WTC11 (cell line): ENCODE measurements around the gene ANKLE2. TPM values are rescaled to one million over a fixed set of nuclear protein-coding genes. Genes with fewer than 3 reads are reported as not detected.

Experiments used
- ATAC-seq: fragments of 200-7000 bp; cut with Tn5 transposase; 2 replicates; pipeline ENCODE4 v1.10.0; 2021; ENCODE audit warnings: mild to moderate bottlenecking, moderate library complexity
- CTCF ChIA-PET: fragments of 300-600 bp; sonication (Branson Sonifier 250); formaldehyde crosslinking; loops from one replicate; lab custom pipeline; 2021; ENCODE audit warnings: antibody characterized with exemption; lab: Charles Lee
- POLR2A ChIA-PET: fragments of 350-600 bp; sonication (Branson Sonifier 250); formaldehyde crosslinking; loops from one replicate; lab custom pipeline; 2021; ENCODE audit warnings: antibody characterized with exemption; lab: Charles Lee
- DNase-seq: peaks from one replicate; pipeline ENCODE4 v3.0.0; 2021; ENCODE audit warnings: low spot score
- H3K27ac Mint-ChIP-seq: 2 replicates; pipeline ENCODE4 v1.8.0; 2021; ENCODE audit warnings: mixed read lengths
- H3K27me3 Mint-ChIP-seq: 2 replicates; pipeline ENCODE4 v1.8.0; 2021; ENCODE audit warnings: low read depth, mild to moderate bottlenecking, moderate library complexity, mixed read lengths
- H3K36me3 Mint-ChIP-seq: 2 replicates; pipeline ENCODE4 v1.8.0; 2021; ENCODE audit warnings: mixed read lengths
- H3K4me1 Mint-ChIP-seq: 2 replicates; pipeline ENCODE4 v1.8.0; 2022; ENCODE audit warnings: mixed read lengths
- H3K4me3 Mint-ChIP-seq: 2 replicates; pipeline ENCODE4 v1.8.0; 2021; ENCODE audit warnings: mild to moderate bottlenecking, moderate library complexity, mixed read lengths
- H3K9me3 Mint-ChIP-seq: 2 replicates; pipeline ENCODE4 v1.8.0; 2021; ENCODE audit warnings: mixed read lengths
- E2F1 ChIP-seq: sonication (generic); formaldehyde crosslinking; IDR thresholded peaks from 2 replicates; pipeline ENCODE4 v1.8.0; 2022; ENCODE audit warnings: mild to moderate bottlenecking, missing genetic modification reagents
- EMX1 ChIP-seq: fragments of 250-450 bp; sonication (Bioruptor Pico); IDR thresholded peaks from 2 replicates; pipeline ENCODE4 v1.8.0; 2021; ENCODE audit warnings: mild to moderate bottlenecking
- ESRRA ChIP-seq: sonication (generic); formaldehyde crosslinking; IDR thresholded peaks from 2 replicates; pipeline ENCODE4 v1.8.1; 2022; ENCODE audit warnings: mild to moderate bottlenecking, missing genetic modification reagents, borderline replicate concordance
- FOXK1 ChIP-seq: sonication (generic); formaldehyde crosslinking; IDR thresholded peaks from 2 replicates; pipeline ENCODE4 v1.8.0; 2022; ENCODE audit warnings: mild to moderate bottlenecking, moderate library complexity, missing genetic modification reagents
- GTF2I ChIP-seq: fragments of 250-450 bp; sonication (Bioruptor Pico); conservative IDR thresholded peaks from 2 replicates; pipeline ENCODE4 v1.4.0; 2021; ENCODE audit warnings: mild to moderate bottlenecking
- HMGA2 ChIP-seq: fragments of 250-450 bp; sonication (Bioruptor Pico); IDR thresholded peaks from 2 replicates; pipeline ENCODE4 v1.4.0; 2021; ENCODE audit warnings: mild to moderate bottlenecking, moderate library complexity
- MAX ChIP-seq: sonication (generic); formaldehyde crosslinking; IDR thresholded peaks from 2 replicates; pipeline ENCODE4 v1.8.0; 2022; ENCODE audit warnings: mild to moderate bottlenecking, missing genetic modification reagents
- NFATC4 ChIP-seq: fragments of 250-450 bp; sonication (Bioruptor Pico); IDR thresholded peaks from 2 replicates; pipeline ENCODE4 v1.9.0; 2021; ENCODE audit warnings: mild to moderate bottlenecking
- NFYB ChIP-seq: sonication (generic); formaldehyde crosslinking; conservative IDR thresholded peaks from 2 replicates; pipeline ENCODE4 v1.8.0; 2022; ENCODE audit warnings: low read depth, missing genetic modification reagents
- NR3C1 ChIP-seq: sonication (generic); formaldehyde crosslinking; conservative IDR thresholded peaks from 2 replicates; pipeline ENCODE4 v1.8.1; 2023; ENCODE audit warnings: low read depth, mild to moderate bottlenecking, missing genetic modification reagents
- OVOL2 ChIP-seq: fragments of 250-450 bp; sonication (Bioruptor Pico); IDR thresholded peaks from 2 replicates; pipeline ENCODE4 v1.9.0; 2021; ENCODE audit warnings: mild to moderate bottlenecking, borderline replicate concordance
- SMAD3 ChIP-seq: sonication (generic); formaldehyde crosslinking; IDR thresholded peaks from 2 replicates; pipeline ENCODE4 v1.8.0; 2022; ENCODE audit warnings: missing genetic modification reagents, mild to moderate bottlenecking, borderline replicate concordance
- SP1 ChIP-seq: sonication (generic); formaldehyde crosslinking; conservative IDR thresholded peaks from 2 replicates; pipeline ENCODE4 v1.8.1; 2022; ENCODE audit warnings: missing genetic modification reagents
- TEAD1 ChIP-seq: sonication (generic); formaldehyde crosslinking; IDR thresholded peaks from 2 replicates; pipeline ENCODE4 v1.8.0; 2022; ENCODE audit warnings: mild to moderate bottlenecking, missing genetic modification reagents
- TEAD4 ChIP-seq: sonication (generic); formaldehyde crosslinking; IDR thresholded peaks from 2 replicates; pipeline ENCODE4 v1.8.0; 2022; ENCODE audit warnings: mild to moderate bottlenecking, missing genetic modification reagents
- TP53 ChIP-seq: sonication (generic); formaldehyde crosslinking; IDR thresholded peaks from 2 replicates; pipeline ENCODE4 v1.8.1; 2023; ENCODE audit warnings: mild to moderate bottlenecking, missing genetic modification reagents
- ZNF232 ChIP-seq: sonication (generic); formaldehyde crosslinking; IDR thresholded peaks from 2 replicates; pipeline ENCODE4 v1.8.0; 2022; ENCODE audit warnings: mild to moderate bottlenecking, missing genetic modification reagents
- ZNF263 ChIP-seq: sonication (generic); formaldehyde crosslinking; IDR thresholded peaks from 2 replicates; pipeline ENCODE4 v1.8.1; 2022; ENCODE audit warnings: low read depth, mild to moderate bottlenecking, moderate library complexity, missing genetic modification reagents
- ZNF317 ChIP-seq: sonication (generic); formaldehyde crosslinking; IDR thresholded peaks from 2 replicates; pipeline ENCODE4 v1.8.1; 2023; ENCODE audit warnings: low read depth, mild to moderate bottlenecking, moderate library complexity, missing genetic modification reagents, borderline replicate concordance
- ZNF396 ChIP-seq: fragments of 250-450 bp; sonication (Bioruptor Pico); IDR thresholded peaks from 2 replicates; pipeline ENCODE4 v1.8.0; 2021; ENCODE audit warnings: mild to moderate bottlenecking, moderate library complexity, borderline replicate concordance
- total RNA-seq: library from RNA; stranded (reverse); gene quantifications from 3 replicates; pipeline ENCODE4 v1.2.3, GENCODE V29; 2021
- TF ChIP-seq, protein P1 (sequence below): sonication (generic); formaldehyde crosslinking; IDR thresholded peaks from 2 replicates; pipeline ENCODE4 v1.8.0; 2023; ENCODE audit warnings: missing genetic modification reagents
- TF ChIP-seq, protein P2 (sequence below): sonication (generic); formaldehyde crosslinking; IDR thresholded peaks from 2 replicates; pipeline ENCODE4 v1.8.1; 2023; ENCODE audit warnings: mild to moderate bottlenecking, missing genetic modification reagents
- TF ChIP-seq, protein P3 (sequence below): fragments of 250-450 bp; sonication (Bioruptor Pico); IDR thresholded peaks from 2 replicates; pipeline ENCODE4 v1.8.0; 2021; ENCODE audit warnings: mild to moderate bottlenecking
- TF ChIP-seq, protein P4 (sequence below): sonication (generic); formaldehyde crosslinking; IDR thresholded peaks from 2 replicates; pipeline ENCODE4 v1.8.1; 2023; ENCODE audit warnings: mild to moderate bottlenecking, moderate library complexity, missing genetic modification reagents
- TF ChIP-seq, protein P5 (sequence below): sonication (generic); formaldehyde crosslinking; IDR thresholded peaks from 2 replicates; pipeline ENCODE4 v1.8.0; 2023; ENCODE audit warnings: missing genetic modification reagents, mild to moderate bottlenecking, borderline replicate concordance

The ANKLE2 gene
- total RNA-seq, 1 experiment from 2014 or later = 63.8 TPM

DNA sequence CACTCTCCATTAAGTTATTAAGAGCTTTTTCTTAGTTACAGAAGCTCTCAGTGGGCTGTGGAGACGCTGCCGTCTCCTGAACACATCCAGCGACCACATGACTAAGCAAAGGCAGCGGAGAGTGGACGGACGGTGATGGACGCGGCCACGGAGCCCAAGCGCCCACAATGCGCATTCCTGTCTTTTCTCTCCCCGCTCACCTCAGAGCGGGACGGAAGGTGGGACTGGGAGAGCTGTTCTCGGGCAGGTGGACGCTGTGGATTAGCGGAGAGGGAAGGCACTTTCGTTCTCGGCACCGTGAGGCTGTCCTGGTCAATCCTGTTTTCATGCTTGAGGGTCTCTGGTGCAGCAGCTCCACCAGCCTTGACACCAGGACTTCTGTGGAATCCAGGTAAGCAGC lies 2.6 kb upstream of the ANKLE2 start (continued):
- no peak for TF ChIP-seq SMAD3 (CRISPR knock-in tag)
- no peak for TF ChIP-seq ZNF232 (CRISPR knock-in tag)
- no peak for TF ChIP-seq NR3C1 (CRISPR knock-in tag)
- no peak for TF ChIP-seq HMGA2 (CRISPR knock-in tag)
- no peak for TF ChIP-seq TP53 (CRISPR knock-in tag)
- no peak for TF ChIP-seq TEAD4 (CRISPR knock-in tag)
- no peak for TF ChIP-seq ZNF317 (CRISPR knock-in tag)
- TF ChIP-seq MAX (CRISPR knock-in tag) = no peak
- TF ChIP-seq, protein P1, sequence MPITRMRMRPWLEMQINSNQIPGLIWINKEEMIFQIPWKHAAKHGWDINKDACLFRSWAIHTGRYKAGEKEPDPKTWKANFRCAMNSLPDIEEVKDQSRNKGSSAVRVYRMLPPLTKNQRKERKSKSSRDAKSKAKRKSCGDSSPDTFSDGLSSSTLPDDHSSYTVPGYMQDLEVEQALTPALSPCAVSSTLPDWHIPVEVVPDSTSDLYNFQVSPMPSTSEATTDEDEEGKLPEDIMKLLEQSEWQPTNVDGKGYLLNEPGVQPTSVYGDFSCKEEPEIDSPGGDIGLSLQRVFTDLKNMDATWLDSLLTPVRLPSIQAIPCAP (CRISPR knock-in tag) = no peak

- peak overlapping the region; percentile 69 for H3K4me3 Mint-ChIP-seq
- no peaks in the 10 kb centered on the region for H3K27me3 Mint-ChIP-seq
- H3K4me1 Mint-ChIP-seq = peaks cover 11% of the 10 kb centered on the region
- no peaks in the 10 kb centered on the region for H3K9me3 Mint-ChIP-seq
- peak overlapping the region; percentile 57; the same call in 1 of the 2 replicates for H3K27ac Mint-ChIP-seq
- POLR2A ChIA-PET = no interaction called here
- ATAC-seq = peak; percentile 91
- CTCF ChIA-PET = no interaction called here
- peaks cover 13% of the 10 kb centered on the region for H3K36me3 Mint-ChIP-seq
- DNase-seq = peak; percentile 74
- TF ChIP-seq ZNF263 (CRISPR knock-in tag) (no peak), NFATC4 (CRISPR knock-in tag) (no peak), EMX1 (CRISPR knock-in tag) (no peak), FOXK1 (CRISPR knock-in tag) (no peak), NFYB (no peak), E2F1 (CRISPR knock-in tag) (no peak), GTF2I (CRISPR knock-in tag) (no peak), ESRRA (no peak), TEAD1 (CRISPR knock-in tag) (no peak), SP1 (CRISPR knock-in tag) (peak; percentile 35; the same call in 1 of the 2 replicates), OVOL2 (CRISPR knock-in tag) (no peak), MAX (CRISPR knock-in tag) (peak; percentile 40; the same call in 1 of the 2 replicates), ZNF396 (no peak)
- TF ChIP-seq, protein P2, sequence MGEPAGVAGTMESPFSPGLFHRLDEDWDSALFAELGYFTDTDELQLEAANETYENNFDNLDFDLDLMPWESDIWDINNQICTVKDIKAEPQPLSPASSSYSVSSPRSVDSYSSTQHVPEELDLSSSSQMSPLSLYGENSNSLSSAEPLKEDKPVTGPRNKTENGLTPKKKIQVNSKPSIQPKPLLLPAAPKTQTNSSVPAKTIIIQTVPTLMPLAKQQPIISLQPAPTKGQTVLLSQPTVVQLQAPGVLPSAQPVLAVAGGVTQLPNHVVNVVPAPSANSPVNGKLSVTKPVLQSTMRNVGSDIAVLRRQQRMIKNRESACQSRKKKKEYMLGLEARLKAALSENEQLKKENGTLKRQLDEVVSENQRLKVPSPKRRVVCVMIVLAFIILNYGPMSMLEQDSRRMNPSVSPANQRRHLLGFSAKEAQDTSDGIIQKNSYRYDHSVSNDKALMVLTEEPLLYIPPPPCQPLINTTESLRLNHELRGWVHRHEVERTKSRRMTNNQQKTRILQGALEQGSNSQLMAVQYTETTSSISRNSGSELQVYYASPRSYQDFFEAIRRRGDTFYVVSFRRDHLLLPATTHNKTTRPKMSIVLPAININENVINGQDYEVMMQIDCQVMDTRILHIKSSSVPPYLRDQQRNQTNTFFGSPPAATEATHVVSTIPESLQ (CRISPR knock-in tag) = no peak
- TF ChIP-seq, protein P3, sequence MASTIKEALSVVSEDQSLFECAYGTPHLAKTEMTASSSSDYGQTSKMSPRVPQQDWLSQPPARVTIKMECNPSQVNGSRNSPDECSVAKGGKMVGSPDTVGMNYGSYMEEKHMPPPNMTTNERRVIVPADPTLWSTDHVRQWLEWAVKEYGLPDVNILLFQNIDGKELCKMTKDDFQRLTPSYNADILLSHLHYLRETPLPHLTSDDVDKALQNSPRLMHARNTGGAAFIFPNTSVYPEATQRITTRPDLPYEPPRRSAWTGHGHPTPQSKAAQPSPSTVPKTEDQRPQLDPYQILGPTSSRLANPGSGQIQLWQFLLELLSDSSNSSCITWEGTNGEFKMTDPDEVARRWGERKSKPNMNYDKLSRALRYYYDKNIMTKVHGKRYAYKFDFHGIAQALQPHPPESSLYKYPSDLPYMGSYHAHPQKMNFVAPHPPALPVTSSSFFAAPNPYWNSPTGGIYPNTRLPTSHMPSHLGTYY = no peak
- TF ChIP-seq, protein P4, sequence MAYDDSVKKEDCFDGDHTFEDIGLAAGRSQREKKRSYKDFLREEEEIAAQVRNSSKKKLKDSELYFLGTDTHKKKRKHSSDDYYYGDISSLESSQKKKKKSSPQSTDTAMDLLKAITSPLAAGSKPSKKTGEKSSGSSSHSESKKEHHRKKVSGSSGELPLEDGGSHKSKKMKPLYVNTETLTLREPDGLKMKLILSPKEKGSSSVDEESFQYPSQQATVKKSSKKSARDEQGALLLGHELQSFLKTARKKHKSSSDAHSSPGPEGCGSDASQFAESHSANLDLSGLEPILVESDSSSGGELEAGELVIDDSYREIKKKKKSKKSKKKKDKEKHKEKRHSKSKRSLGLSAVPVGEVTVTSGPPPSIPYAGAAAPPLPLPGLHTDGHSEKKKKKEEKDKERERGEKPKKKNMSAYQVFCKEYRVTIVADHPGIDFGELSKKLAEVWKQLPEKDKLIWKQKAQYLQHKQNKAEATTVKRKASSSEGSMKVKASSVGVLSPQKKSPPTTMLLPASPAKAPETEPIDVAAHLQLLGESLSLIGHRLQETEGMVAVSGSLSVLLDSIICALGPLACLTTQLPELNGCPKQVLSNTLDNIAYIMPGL (CRISPR knock-in tag) = peak; percentile 73; the same call in 1 of the 2 replicates
- TF ChIP-seq, protein P5, sequence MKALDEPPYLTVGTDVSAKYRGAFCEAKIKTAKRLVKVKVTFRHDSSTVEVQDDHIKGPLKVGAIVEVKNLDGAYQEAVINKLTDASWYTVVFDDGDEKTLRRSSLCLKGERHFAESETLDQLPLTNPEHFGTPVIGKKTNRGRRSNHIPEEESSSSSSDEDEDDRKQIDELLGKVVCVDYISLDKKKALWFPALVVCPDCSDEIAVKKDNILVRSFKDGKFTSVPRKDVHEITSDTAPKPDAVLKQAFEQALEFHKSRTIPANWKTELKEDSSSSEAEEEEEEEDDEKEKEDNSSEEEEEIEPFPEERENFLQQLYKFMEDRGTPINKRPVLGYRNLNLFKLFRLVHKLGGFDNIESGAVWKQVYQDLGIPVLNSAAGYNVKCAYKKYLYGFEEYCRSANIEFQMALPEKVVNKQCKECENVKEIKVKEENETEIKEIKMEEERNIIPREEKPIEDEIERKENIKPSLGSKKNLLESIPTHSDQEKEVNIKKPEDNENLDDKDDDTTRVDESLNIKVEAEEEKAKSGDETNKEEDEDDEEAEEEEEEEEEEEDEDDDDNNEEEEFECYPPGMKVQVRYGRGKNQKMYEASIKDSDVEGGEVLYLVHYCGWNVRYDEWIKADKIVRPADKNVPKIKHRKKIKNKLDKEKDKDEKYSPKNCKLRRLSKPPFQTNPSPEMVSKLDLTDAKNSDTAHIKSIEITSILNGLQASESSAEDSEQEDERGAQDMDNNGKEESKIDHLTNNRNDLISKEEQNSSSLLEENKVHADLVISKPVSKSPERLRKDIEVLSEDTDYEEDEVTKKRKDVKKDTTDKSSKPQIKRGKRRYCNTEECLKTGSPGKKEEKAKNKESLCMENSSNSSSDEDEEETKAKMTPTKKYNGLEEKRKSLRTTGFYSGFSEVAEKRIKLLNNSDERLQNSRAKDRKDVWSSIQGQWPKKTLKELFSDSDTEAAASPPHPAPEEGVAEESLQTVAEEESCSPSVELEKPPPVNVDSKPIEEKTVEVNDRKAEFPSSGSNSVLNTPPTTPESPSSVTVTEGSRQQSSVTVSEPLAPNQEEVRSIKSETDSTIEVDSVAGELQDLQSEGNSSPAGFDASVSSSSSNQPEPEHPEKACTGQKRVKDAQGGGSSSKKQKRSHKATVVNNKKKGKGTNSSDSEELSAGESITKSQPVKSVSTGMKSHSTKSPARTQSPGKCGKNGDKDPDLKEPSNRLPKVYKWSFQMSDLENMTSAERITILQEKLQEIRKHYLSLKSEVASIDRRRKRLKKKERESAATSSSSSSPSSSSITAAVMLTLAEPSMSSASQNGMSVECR (CRISPR knock-in tag) = 0 out of 2 replicates have a peak, but pooled peaks have one; percentile 24
Measured at GRCh38 chr12:132761921-132762583, 420 bp upstream of the ANKLE2 start.
